HG03108 (cell line): ENCODE measurements around the gene MTCL1.

Experiments used
- ATAC-seq: cut with Tn5 transposase; IDR thresholded peaks from one replicate; pipeline ENCODE4 v1.9.1; 2021; ENCODE audit warnings: moderate library complexity; ENCODE audit not compliant: unreplicated experiment

The MTCL1 gene

DNA sequence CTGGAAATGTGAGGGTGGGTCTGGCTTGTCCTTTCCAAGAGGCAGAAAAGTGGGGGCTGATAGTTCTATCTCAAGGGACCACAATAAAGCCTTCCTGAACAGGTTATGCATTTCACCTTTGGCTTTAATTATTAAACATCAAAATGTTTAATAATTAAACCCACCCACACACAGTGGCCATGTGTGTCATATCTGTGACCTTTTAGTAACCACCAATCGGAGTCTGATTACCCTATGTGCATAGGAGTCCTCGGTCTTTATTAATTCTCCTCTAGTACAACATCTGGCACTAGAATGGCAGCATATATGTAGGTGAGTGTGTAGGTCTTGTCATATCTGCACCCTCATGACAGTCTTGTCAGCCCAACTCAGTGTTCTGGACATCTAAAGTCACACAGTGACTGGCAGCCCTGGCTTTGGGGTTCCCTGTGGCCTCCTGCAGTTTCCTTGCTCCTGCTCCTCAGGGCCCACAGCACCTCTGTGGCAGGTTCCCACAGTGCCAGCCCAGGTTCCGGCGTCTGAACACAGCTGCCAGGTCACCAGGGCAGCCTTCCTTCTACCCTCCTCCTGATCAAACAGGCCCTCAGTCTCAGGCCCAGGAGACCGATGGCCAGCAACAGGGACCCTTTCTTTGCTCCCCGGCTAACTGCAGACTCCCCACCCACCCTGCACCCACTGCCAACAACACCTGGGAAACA lies 100.9 kb downstream of the MTCL1 start:
- ATAC-seq, result no peak

DNA sequence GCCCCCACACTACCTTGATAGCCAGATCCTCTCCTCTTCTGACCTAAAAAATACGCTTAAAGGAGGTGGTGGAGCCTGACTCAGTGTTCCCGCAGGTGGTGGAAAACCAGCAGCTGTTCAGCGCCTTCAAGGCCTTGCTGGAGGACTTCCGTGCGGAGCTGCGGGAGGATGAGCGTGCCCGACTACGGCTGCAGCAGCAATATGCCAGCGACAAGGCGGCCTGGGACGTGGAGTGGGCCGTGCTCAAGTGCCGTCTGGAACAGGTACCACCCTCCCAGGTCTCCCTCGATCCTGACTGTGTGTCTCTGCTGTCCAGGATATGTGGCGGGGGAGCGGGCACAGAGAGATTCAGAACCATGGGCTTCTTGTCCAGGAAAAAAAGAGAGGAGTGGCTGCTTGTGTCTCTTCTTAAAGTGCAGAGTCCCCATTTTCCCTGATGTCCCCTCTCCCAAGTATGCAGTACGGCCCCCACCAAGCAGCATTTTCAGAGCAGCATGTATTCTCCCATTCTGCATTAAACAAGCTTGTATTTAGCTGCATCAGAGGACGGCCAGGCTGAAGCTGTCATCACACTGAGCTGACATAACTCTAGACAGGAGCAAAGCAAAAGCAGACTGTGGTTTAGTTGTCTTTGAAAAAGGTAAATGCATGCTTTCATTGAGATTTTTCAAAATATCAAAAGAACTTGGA lies 101.6 kb downstream of the MTCL1 start:
- no peak for ATAC-seq

DNA sequence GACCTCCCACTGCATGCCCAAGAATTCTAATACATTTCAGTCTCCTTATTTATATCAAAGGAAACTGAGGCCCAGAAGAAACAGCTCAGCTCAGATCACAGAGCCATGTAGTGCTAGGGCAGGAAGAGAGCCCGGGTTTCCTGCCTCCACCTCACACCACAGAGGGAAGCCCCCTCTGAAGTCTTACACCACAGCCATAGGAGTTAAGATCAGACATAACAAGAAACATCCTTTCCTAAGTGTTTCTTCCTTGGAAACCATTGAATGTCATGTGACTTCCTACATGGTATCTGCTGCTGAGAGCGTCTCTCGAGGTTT lies 102.1 kb downstream of the MTCL1 start:
- no peak for ATAC-seq

DNA sequence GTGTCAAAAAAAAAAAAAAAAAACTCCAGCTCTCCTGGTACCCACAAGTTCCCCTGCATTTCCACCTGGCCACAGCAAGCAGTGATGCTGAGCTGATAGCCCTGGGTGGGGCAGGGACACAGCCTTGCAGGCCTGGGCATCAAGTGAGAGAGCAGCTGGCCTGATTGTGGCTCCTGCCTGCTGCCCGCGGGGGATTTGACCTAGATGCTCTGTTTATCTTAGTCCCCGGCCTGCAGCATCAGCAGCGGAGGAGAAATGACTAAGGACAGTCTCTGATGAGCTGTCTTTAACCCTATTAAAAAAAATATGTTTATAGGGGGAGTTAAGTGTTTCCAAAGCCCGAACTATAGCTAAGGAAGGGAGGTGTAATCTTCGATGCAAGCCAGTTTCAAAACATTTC lies 102.6 kb downstream of the MTCL1 start:
- no peak for ATAC-seq

DNA sequence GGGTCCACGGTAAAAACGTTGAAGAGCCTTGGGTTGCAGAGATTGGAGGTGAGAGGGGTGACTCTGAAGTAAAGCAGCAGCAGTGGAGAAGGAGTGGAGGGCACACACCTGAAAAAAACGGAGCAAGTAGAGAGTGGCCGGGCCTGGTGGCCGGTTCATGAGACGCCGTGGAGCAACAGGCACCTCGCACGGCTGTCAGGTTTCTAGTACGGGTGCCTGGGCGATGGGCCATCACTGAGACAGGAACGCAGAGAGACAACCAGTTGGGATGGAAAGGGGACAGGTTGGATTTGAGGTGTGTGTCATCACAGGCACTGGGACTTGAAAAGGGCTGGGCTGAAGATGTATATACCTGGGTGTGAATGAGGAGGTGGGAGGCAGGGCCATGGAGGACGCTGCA lies 104.2 kb downstream of the MTCL1 start:
- ATAC-seq, result no peak

DNA sequence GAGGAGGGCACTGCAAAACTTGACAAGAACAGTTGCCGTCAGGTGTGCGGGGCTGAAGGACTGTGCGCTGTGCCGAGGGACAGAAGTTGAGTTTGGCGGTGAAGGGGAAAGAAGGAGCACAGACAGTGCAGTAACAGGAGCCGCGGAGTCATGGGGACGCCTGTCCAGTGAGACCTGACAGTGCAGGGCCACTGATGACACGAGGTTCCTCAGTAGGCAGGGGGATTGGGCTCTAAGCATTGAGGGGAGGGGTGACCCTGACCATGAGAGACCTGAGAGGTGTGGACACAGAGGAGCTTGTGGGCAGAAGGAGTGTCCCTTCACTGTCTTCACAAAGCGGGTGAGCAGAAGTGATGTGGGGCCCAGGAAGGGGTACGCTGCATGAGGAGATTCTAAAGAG lies 104.8 kb downstream of the MTCL1 start:
- no peak for ATAC-seq

GRCh38 chr18:8811115-8811514 lies 105.8 kb downstream of the MTCL1 start:
- ATAC-seq, result no peak

GRCh38 chr18:8812631-8813030 lies 107.3 kb downstream of the MTCL1 start:
- no peak for ATAC-seq

DNA sequence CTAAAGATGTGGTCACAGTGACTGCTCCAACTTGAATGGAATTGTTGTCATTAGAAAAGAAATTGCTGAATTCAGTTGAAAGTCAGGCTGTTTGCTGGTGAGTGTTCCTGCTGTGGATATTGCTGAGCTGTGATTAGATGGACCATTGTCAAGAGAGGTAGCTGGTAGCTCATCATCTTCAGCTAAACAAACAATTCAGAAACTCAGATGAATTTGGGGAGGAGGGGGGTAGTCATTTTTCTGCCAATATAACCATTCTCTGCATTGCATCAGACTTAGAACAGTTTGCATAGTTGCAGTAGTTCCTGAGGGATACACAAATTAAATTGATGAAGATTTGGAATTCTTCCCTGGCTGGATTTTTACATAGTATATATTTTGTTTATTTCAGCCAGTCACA lies 108.3 kb downstream of the MTCL1 start:
- no peak for ATAC-seq

DNA sequence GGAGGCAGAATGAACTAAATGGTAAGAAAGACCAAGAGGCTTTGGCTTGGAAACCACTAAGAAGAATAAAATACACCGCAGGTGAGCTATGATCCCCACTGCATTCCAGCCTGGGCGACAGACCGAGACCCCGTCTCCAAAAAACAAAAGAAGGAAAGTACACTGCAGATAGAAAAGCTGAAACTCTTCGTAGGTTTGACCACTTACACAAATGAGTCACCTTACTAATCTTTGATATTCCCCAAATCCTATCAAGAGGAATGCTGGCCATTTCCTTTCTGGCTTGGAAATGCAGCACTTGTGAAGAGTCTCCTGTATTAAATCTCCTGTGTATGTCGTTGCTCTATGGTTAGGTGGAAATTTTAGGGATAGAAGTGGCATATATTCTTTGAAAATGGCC lies 108.8 kb downstream of the MTCL1 start:
- ATAC-seq, result no peak

DNA sequence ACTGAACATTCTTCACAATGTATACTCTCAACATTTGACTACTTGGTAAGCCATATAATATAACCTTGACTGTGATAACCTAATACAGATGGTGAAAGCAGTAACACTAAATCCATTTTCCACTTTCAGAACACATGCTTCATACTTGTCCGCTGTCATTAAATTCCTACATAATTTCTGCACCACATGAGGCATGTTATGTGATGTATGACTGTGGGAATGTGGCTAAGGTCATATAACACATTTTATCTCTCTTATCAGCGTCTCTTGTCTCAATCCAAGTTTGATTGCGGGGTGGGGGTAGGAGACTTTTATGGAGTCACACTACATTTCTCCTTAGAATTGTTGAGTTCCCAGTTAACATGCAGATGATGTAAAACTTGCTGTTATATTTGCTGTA lies 110.9 kb downstream of the MTCL1 start:
- ATAC-seq, result no peak

DNA sequence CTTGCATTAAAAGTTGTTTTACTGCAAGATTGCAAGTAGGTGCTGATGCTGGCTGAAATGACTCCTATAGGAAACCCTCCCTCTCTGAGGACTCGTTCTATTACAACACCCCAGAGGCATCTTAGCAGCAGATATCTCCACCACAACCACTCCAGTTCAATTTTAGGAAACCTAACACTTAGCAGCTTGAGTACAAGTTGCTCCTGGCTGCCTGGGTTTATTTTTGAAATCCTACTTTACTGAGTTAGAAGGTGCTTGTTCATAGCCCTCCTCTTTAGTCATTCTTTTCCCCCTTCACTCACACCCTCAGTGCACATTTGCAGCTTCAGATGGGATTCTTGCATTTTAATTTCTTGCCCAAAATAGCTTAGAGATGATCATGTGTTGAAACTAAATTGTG lies 111.5 kb downstream of the MTCL1 start:
- ATAC-seq, result no peak

- no peak for ATAC-seq
Observed at GRCh38 chr18:8818982-8819381, 113.6 kb downstream of the MTCL1 start.

GRCh38 chr18:8820396-8821082 lies 115.2 kb downstream of the MTCL1 start:
- no peak for ATAC-seq

- ATAC-seq, result no peak
Observed at GRCh38 chr18:8821083-8821465, 115.7 kb downstream of the MTCL1 start.

DNA sequence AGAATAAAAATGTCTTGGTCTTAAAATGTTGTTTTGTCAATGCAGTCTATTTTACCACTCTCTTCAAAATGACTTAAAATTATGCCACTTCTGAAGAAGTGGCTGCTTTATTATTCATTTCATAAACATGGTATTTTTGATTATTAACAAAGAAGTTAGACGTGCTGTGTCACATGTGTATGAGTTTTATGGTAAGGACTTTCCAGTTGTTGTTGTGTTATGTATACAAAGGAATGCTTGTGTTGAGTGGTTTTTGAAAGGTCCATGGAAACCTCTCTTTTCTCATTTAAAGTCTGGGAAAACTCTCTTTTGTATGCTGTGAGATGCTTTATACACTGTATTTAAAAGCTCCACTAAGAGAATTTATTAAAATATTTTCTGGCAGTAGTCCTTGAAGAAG lies 116.2 kb downstream of the MTCL1 start:
- no peak for ATAC-seq

DNA sequence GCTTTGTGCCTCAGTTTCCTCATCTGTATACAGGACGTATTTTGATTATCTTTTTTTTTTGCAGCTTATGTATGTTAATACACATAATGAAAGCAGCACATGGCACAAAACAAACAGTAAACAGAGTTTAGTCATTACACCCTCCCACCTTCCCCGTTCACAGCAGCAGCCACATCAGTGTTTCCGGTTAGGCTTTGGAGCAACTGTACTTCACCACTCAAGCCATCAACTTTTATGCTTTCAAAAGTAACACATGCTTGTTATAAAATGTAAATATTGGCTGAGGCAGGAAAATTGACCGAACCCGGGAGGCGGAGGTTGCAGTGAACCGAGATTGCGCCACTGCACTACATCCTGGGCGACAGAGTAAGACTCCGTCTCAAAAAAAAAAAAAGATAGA lies 117.3 kb downstream of the MTCL1 start:
- ATAC-seq, result no peak

DNA sequence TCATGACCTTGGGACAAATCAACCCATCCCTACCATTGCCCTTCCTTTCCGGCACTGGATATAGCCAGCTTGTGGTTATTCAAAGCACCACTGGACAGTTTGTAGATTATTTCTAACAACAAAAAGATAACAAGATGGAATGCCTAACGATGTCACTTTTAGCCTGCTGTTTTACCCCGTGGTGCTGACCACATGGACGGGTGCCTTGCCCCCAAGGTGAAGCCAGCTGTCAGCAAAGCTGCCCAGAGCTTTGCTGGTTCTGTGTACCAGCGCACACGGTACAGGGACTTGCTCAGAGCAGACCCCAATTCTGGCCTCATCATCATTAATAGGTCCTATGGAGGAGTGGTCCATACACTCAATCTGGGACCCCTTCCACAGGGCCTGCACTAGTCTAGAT lies 118.2 kb downstream of the MTCL1 start:
- no peak for ATAC-seq

DNA sequence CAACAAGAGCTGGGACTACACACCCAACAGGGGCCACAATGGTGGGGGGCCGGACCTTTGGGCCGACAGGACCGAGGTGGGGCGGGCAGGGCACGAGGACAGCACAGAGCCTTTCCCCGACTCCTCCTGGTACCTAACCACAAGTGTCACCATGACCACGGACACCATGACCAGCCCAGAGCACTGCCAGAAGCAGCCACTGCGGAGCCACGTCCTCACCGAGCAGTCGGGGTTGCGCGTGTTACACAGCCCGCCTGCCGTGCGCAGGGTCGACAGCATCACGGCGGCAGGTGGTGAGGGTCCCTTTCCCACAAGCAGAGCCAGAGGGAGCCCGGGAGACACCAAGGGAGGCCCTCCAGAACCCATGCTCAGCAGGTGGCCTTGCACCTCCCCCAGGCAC lies 119.5 kb downstream of the MTCL1 start:
- ATAC-seq, result no peak

- ATAC-seq, result no peak
Observed at GRCh38 chr18:8825273-8825672, 119.9 kb downstream of the MTCL1 start.

DNA sequence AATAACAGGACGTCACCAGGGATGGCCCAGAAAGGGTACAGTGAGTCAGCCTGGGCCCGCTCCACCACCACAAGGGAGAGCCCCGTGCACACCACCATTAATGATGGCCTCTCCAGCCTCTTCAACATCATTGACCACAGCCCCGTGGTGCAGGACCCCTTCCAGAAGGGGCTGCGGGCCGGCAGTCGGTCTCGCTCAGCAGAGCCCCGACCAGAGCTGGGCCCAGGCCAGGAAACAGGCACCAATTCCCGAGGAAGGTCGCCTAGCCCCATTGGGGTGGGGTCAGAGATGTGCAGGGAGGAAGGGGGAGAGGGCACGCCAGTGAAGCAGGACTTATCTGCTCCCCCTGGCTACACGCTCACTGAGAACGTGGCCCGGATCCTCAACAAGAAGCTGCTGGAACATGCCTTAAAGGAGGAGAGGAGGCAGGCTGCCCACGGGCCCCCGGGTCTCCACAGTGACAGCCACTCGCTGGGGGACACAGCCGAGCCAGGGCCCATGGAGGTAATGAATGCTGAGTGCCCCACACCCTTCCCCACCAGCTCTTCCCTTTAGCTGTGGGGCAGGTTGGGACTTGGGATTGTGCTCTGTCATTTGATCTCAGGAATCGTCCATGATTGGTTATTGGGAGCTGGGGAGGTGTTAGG lies 120.5 kb downstream of the MTCL1 start:
- ATAC-seq, result no peak

DNA sequence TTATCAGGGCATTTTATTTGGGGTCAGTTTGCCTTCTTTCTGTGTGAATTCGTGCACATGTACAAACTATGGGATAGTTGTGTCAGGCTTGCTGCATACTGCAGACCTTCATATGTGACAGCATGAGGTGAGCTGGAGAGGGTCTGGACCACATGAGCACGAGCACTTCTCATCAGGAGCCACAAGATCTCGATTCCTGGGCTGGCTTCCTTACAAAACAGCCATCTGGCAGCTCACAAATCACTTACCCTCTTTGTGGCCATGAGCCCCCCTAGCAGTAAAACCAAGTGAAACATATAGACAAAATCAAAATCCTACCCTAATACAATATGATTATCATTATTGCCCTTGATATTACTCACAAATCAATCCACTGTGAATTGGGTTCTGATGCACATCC lies 121.2 kb downstream of the MTCL1 start:
- ATAC-seq, result no peak
